K562 (cell line): ENCODE data around the gene TSPAN13. TPM values are rescaled to one million over a fixed set of nuclear protein-coding genes. Genes with fewer than 3 reads are reported as not detected.
A peak's percentile ranks its signal among the peaks of the same experiment; 100 is the strongest.

Experiments used
- ATAC-seq: fragments of 200-7000 bp; cut with Tn5 transposase; 3 replicates; pipeline ENCODE4 v1.9.1; 2020; ENCODE audit warnings: moderate library complexity
- BruUV-seq: library from RNA; stranded (reverse); fragments of 400-500 nt; replicated peaks from 2 replicates; lab custom pipeline; 2021; lab: Mats Ljungman, UMichigan
- CTCF ChIA-PET: fragments of 300-600 bp; formaldehyde crosslinking; extraction: SDS; loops from one replicate; lab custom pipeline; 2021; ENCODE audit warnings: low intra/inter-chr PET ratio; lab: Yijun Ruan, JAX
- POLR2A ChIA-PET: fragments of 300-600, 350-650 bp; sonication (Branson Sonifier 250); formaldehyde crosslinking; extraction: SDS; loops from one replicate; lab custom pipeline; 2021; ENCODE audit warnings: antibody characterized with exemption, inconsistent platforms; lab: Yijun Ruan, JAX
- DNase-seq, 4 experiments: peaks; one replicate each; pipeline versions ENCODE4 v3.0.0 to v3.0.0-alpha.2; 2011 to 2018; ENCODE audit warnings: low spot score in 3 of 4, mixed read lengths in 3 of 4; ENCODE audit errors: extremely low read depth in 1 of 4
- FAIRE-seq: peaks from 2 replicates; lab custom pipeline; 2011; peaks lifted over from hg19 to GRCh38; lab: Jason Lieb, UNC
- H2AFZ ChIP-seq: 2 replicates; pipeline ENCODE4 v1.6.0; 2011; ENCODE audit warnings: low read depth, low read length, control low read depth, inconsistent platforms
- H3K27ac ChIP-seq: fragments of 200-600 bp; 3 replicates; pipeline ENCODE4 v1.8.0; 2011; ENCODE audit warnings: low read depth, mild to moderate bottlenecking, control low read depth, inconsistent platforms, low read length, moderate library complexity, mixed read lengths; ENCODE audit errors: extremely low read depth
- H3K27me3 ChIP-seq, 2 experiments: fragments of 300-600 bp in 1 of 2; 2 replicates in 1 of 2; 3 replicates in 1 of 2; pipeline versions ENCODE4 v1.6.0 to v1.8.0; 2011; ENCODE audit warnings: inconsistent platforms in 2 of 2, low read length in 2 of 2, mild to moderate bottlenecking in 1 of 2, mixed read lengths in 1 of 2, moderate library complexity in 1 of 2; ENCODE audit not compliant: control insufficient read depth in 2 of 2, insufficient read depth in 2 of 2
- H3K36me3 ChIP-seq: fragments of 300-600 bp; 3 replicates; pipeline ENCODE4 v1.8.0; 2011; ENCODE audit warnings: mild to moderate bottlenecking, low read length, inconsistent platforms; ENCODE audit not compliant: control insufficient read depth, insufficient read depth
- H3K4me1 ChIP-seq, 2 experiments: fragments of 200-600 bp in 1 of 2; replicated peaks in 1 of 2; 2 replicates in 1 of 2; 3 replicates in 1 of 2; pipeline versions ENCODE4 v1.5.1 to v1.8.0; 2011; ENCODE audit warnings: inconsistent platforms in 2 of 2, low read length in 2 of 2, mild to moderate bottlenecking in 1 of 2, mixed read lengths in 1 of 2, moderate library complexity in 1 of 2; ENCODE audit not compliant: control insufficient read depth in 2 of 2, insufficient read depth in 2 of 2
- H3K4me2 ChIP-seq: 2 replicates; pipeline ENCODE4 v1.6.1; 2011; ENCODE audit warnings: low read length, control low read depth, inconsistent platforms, mixed read lengths; ENCODE audit not compliant: insufficient read depth
- H3K4me3 ChIP-seq: fragments of 200-600 bp; sonication (generic), shearing (Covaris generic); 2 replicates; pipeline ENCODE4 v1.5.1; 2016; ENCODE audit warnings: control low read depth, inconsistent platforms
- H3K79me2 ChIP-seq: fragments of 200-600 bp; 3 replicates; pipeline ENCODE4 v1.8.0; 2011; ENCODE audit warnings: low read length, inconsistent platforms; ENCODE audit not compliant: control insufficient read depth, insufficient read depth
- H3K9ac ChIP-seq, 2 experiments: 2 replicates each; pipeline versions ENCODE4 v1.6.0 to v1.6.1; 2011; ENCODE audit warnings: low read depth in 2 of 2, low read length in 2 of 2, control low read depth in 1 of 2, inconsistent platforms in 1 of 2, mild to moderate bottlenecking in 1 of 2, mixed read lengths in 1 of 2; ENCODE audit not compliant: insufficient read depth in 1 of 2
- H3K9me1 ChIP-seq: one replicate; pipeline ENCODE4 v1.6.0; 2011; ENCODE audit warnings: inconsistent platforms, mild to moderate bottlenecking, low read length, moderate library complexity; ENCODE audit not compliant: control insufficient read depth, insufficient read depth
- H3K9me3 ChIP-seq: replicated peaks from 2 replicates; pipeline ENCODE4 v1.5.1; 2011; ENCODE audit warnings: low read depth, low read length, inconsistent platforms; ENCODE audit not compliant: control insufficient read depth, insufficient read depth
- H4K20me1 ChIP-seq: replicated peaks from 2 replicates; pipeline ENCODE4 v1.6.1; 2011; ENCODE audit warnings: low read length, inconsistent platforms, mixed read lengths; ENCODE audit not compliant: control insufficient read depth, insufficient read depth
- ARID1B ChIP-seq: fragments of 450-650 bp; IDR thresholded peaks from 2 replicates; pipeline ENCODE4 v1.6.1; 2016; ENCODE audit warnings: antibody characterized with exemption, mild to moderate bottlenecking, inconsistent platforms
- CBX3 ChIP-seq, 2 experiments: IDR thresholded peaks; 1 replicate in 1 of 2; 2 replicates in 1 of 2; pipeline ENCODE4 v1.6.1; 2012; ENCODE audit warnings: inconsistent platforms in 2 of 2, low read length in 2 of 2, borderline replicate concordance in 1 of 2, control low read depth in 1 of 2
- DIDO1 ChIP-seq: fragments of 450-650 bp; IDR thresholded peaks from 2 replicates; pipeline ENCODE4 v1.6.1; 2016; ENCODE audit warnings: low read depth, missing biosample characterization, missing genetic modification characterization
- FOSL1 ChIP-seq: fragments of 200-800 bp; sonication (Bioruptor generic); conservative IDR thresholded peaks from 2 replicates; pipeline ENCODE4 v1.6.1; 2016; ENCODE audit warnings: missing genetic modification characterization, missing compliant biosample characterization
- KDM1A ChIP-seq, 2 experiments: fragments of 450-650 bp; IDR thresholded peaks; 2 replicates each; pipeline ENCODE4 v1.6.1; 2016; ENCODE audit warnings: mild to moderate bottlenecking in 2 of 2
- RFX5 ChIP-seq: IDR thresholded peaks from 2 replicates; pipeline ENCODE4 v1.6.1; 2011; ENCODE audit warnings: low read depth, mild to moderate bottlenecking, improper control_type of control experiment, low read length
- SMC3 ChIP-seq: conservative IDR thresholded peaks from 2 replicates; pipeline ENCODE4 v1.6.1; 2011; ENCODE audit warnings: low read depth, low read length, improper control_type of control experiment; ENCODE audit not compliant: insufficient read depth
- WGBS: fragments of 100-300 bp; shearing (Covaris generic); methylation state at CpG from one replicate; pipeline ENCODE4 v1.1.6; 2016; ENCODE audit warnings: low coverage, mixed read lengths; ENCODE audit not compliant: insufficient coverage; ENCODE audit errors: missing lambda C conversion rate; 5-methylcytosine and 5-hydroxymethylcytosine counted together
- in situ Hi-C: fragments of 300-500 bp; cut with MboI; formaldehyde crosslinking; loops from 4 replicates; pipeline ENCODE4 v1.15.0; 2018; ENCODE audit warnings: inconsistent platforms, mixed read lengths
- intact Hi-C: fragments of 100-400 bp; cut with micrococcal nuclease; formaldehyde crosslinking; loops from 2 replicates; pipeline ENCODE4 v1.14.2; 2022
- polyA plus RNA-seq, 8 experiments: library from polyadenylated mRNA; depleted of rRNA in 4 of 8; stranded (reverse) in 5 of 8; unstranded in 3 of 8; fragments of >200 nt; fragmentation: Nextera tagmentation in 2 of 8; fragmentation: Illumina TruSeq in 1 of 8; extraction: Ambion mirVana in 2 of 8; extraction: Trizol in 1 of 8; gene quantifications; 2 replicates each; pipeline versions ENCODE4 v1.2.1 to v1.2.3, GENCODE V29; 2011 to 2014; ENCODE audit warnings: inconsistent platforms in 1 of 8, missing spikeins in 1 of 8
- total RNA-seq, 7 experiments: library from RNA; depleted of rRNA in 6 of 7; stranded (reverse); fragments of >200 nt in 6 of 7; fragmentation: Illumina TruSeq in 2 of 7; extraction: Trizol in 2 of 7; gene quantifications; 2 replicates each; pipeline versions ENCODE4 v1.2.1 to v1.2.3, GENCODE V29; 2011 to 2021; ENCODE audit warnings: low replicate concordance in 1 of 7
- TF ChIP-seq, protein P1 (sequence below): fragments of 450-650 bp; IDR thresholded peaks from 2 replicates; pipeline ENCODE4 v1.6.1; 2014; ENCODE audit warnings: low read depth, mild to moderate bottlenecking, moderate library complexity, borderline replicate concordance
- TF ChIP-seq, protein P2 (sequence below): fragments of 450-650 bp; IDR thresholded peaks from 2 replicates; pipeline ENCODE4 v1.6.1; 2017; ENCODE audit warnings: antibody characterized with exemption, mild to moderate bottlenecking

Gene TSPAN13
- total and polyA plus RNA-seq, 9 of the 15 experiments (the other 6 are each of a cell fraction or from before 2014, with no cell fraction given) = 7.8 to 46.3 (median 20.0) TPM

DNA sequence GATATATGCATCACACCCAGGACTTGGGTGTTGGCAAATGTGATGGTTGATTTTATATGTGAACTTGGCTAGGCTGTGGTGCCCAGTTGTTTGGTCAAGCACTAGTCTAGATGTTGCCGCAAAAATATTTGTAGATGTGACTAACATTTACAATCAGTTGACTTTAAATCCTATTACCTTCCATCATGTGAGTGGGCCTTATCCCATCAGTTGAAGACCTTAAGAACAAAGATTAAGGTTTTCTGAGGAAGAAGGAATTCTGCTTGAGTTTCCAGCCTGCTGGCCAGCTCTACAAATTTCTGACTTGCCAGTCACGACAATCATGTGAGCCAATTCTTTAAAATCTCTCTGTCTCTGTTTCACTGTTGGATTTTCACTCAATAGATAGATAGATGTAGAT, 20.3 kb downstream of the TSPAN13 start:
- BruUV-seq = no TSS peak
- Histone ChIP-seq H3K27ac (no peak overlapping the region), H3K79me2 (peaks cover 7% of the 10 kb centered on the region; the same call in 2 of the 3 replicates), H3K9ac (no peak overlapping the region), H2AFZ (no peak overlapping the region), H3K4me3 (no peak overlapping the region), H3K9me3 (no peaks in the 10 kb centered on the region), H3K4me1 (peaks cover 0 to 16% of the 10 kb centered on the region in 2 experiments; a peak in 2 of 5 replicates), H4K20me1 (no peaks in the 10 kb centered on the region), H3K27me3 (no peaks in the 10 kb centered on the region), H3K9me1 (no peaks in the 10 kb centered on the region), H3K36me3 (peaks cover 1% of the 10 kb centered on the region; the same call in 1 of the 3 replicates), H3K4me2 (peak overlapping the region; percentile 60)
- ChIA-PET CTCF (no interaction called here), POLR2A (interaction anchor here (0.6 kb wide), 1 partner anchor 15 kb away, joined by 4 read pairs; no protein-coding TSS in a partner anchor)
- ATAC-seq (no peak), FAIRE-seq (peak; percentile 15), DNase-seq (no peak)
- intact Hi-C loops = no loop called here
- in situ Hi-C loops = no loop called here
- WGBS = 68% methylated on average over 2 of the region's 2 CpGs
- no peak for TF ChIP-seq RFX5
- no peak for TF ChIP-seq DIDO1 (tag)

DNA sequence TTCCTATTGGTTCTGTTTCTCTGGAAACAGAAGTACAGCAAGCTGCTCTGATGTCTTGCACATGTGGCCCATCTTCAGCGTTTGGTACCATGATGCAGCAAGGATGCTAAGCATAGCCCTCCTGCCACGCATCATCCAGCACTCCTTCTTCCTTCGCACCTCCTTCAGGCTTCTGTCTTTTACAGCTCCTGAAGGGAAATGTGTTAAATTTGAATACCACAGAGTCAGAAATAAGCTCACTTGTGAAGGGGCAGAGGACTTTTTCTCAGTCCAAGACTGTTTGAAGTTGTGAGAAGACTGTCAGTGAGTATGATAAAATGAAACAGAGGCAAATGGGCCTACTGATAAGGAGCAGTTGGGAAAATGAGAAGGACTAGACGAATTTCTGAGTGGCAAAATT, 20.7 kb downstream of the TSPAN13 start:
- BruUV-seq = no TSS peak
- H3K36me3 ChIP-seq = peaks cover 3% of the 10 kb centered on the region; the same call in 1 of the 3 replicates
- H3K79me2 ChIP-seq = peaks cover 7% of the 10 kb centered on the region; the same call in 2 of the 3 replicates
- no peaks in the 10 kb centered on the region for H3K27me3 ChIP-seq
- H2AFZ ChIP-seq = peak overlapping the region; percentile 41; the same call in 1 of the 2 replicates
- intact Hi-C loops = no loop called here
- no peaks in the 10 kb centered on the region for H3K9me3 ChIP-seq
- no peaks in the 10 kb centered on the region for H3K9me1 ChIP-seq
- peak overlapping the region in 1 of 2 experiments; percentile 36; a peak in 2 of 4 replicates for H3K9ac ChIP-seq
- DNase-seq (peak in 2 of 4 experiments; percentile 49 to 58), ATAC-seq (peak; percentile 75), FAIRE-seq (peak; percentile 76)
- no peaks in the 10 kb centered on the region for H4K20me1 ChIP-seq
- ChIA-PET POLR2A (interaction anchor here (0.6 to 1.2 kb wide), 2 partner anchors 15 to 25 kb away, joined by 4 read pairs; no protein-coding TSS in a partner anchor), CTCF (no interaction called here)
- peak overlapping the region; percentile 60 for H3K4me2 ChIP-seq
- in situ Hi-C loops = no loop called here
- no peak overlapping the region for H3K27ac ChIP-seq
- H3K4me3 ChIP-seq = no peak overlapping the region
- H3K4me1 ChIP-seq = peaks cover 0 to 16% of the 10 kb centered on the region in 2 experiments; a peak in 2 of 5 replicates
- WGBS = 15% methylated on average over 4 of the region's 4 CpGs
- peak; percentile 23 to 48; a peak in 2 of 4 replicates for TF ChIP-seq KDM1A (IDR thresholded peaks at IDR 0.05)
- TF ChIP-seq, protein P1, sequence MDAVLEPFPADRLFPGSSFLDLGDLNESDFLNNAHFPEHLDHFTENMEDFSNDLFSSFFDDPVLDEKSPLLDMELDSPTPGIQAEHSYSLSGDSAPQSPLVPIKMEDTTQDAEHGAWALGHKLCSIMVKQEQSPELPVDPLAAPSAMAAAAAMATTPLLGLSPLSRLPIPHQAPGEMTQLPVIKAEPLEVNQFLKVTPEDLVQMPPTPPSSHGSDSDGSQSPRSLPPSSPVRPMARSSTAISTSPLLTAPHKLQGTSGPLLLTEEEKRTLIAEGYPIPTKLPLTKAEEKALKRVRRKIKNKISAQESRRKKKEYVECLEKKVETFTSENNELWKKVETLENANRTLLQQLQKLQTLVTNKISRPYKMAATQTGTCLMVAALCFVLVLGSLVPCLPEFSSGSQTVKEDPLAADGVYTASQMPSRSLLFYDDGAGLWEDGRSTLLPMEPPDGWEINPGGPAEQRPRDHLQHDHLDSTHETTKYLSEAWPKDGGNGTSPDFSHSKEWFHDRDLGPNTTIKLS = no peak
- TF ChIP-seq, protein P2, sequence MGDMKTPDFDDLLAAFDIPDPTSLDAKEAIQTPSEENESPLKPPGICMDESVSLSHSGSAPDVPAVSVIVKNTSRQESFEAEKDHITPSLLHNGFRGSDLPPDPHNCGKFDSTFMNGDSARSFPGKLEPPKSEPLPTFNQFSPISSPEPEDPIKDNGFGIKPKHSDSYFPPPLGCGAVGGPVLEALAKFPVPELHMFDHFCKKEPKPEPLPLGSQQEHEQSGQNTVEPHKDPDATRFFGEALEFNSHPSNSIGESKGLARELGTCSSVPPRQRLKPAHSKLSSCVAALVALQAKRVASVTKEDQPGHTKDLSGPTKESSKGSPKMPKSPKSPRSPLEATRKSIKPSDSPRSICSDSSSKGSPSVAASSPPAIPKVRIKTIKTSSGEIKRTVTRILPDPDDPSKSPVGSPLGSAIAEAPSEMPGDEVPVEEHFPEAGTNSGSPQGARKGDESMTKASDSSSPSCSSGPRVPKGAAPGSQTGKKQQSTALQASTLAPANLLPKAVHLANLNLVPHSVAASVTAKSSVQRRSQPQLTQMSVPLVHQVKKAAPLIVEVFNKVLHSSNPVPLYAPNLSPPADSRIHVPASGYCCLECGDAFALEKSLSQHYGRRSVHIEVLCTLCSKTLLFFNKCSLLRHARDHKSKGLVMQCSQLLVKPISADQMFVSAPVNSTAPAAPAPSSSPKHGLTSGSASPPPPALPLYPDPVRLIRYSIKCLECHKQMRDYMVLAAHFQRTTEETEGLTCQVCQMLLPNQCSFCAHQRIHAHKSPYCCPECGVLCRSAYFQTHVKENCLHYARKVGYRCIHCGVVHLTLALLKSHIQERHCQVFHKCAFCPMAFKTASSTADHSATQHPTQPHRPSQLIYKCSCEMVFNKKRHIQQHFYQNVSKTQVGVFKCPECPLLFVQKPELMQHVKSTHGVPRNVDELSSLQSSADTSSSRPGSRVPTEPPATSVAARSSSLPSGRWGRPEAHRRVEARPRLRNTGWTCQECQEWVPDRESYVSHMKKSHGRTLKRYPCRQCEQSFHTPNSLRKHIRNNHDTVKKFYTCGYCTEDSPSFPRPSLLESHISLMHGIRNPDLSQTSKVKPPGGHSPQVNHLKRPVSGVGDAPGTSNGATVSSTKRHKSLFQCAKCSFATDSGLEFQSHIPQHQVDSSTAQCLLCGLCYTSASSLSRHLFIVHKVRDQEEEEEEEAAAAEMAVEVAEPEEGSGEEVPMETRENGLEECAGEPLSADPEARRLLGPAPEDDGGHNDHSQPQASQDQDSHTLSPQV = no peak
- no peak for TF ChIP-seq FOSL1 (tag)
- TF ChIP-seq SMC3 = no peak
- peak in 1 of 2 experiments; percentile 20; a peak in 1 of 3 replicates for TF ChIP-seq CBX3 (IDR thresholded peaks at IDR 0.05; ENCODE audit: borderline replicate concordance in 1 of 2, low read length in 2 of 2)
- TF ChIP-seq ARID1B = peak; percentile 59; the same call in 1 of the 2 replicates
